ENCODE measurements around the gene MAG. TPM values are rescaled to one million over a fixed set of nuclear protein-coding genes. Genes with fewer than 3 reads are reported as not detected.

The MAG gene
- total RNA-seq = not detected

- DNase-seq (ENCODE audit: low spot score in 2 of 2) = no peak
- Histone ChIP-seq H3K27ac (no peak within 1 kb of the TSS), H3K27me3 (no peaks in the 10 kb centered on the region), H3K4me3 (no peak within 1 kb of the TSS), H3K9me3 (no peaks in the 10 kb centered on the region), H3K4me1 (no peaks in the 10 kb centered on the region), H3K36me3 (no peaks in the 10 kb centered on the region)
- no peak for TF ChIP-seq CTCF (IDR thresholded peaks at IDR 0.05)
- intact Hi-C loops (cut with DNase I) = no loop called here
These were observed at the start of gene MAG for GRCh38 chr19:35291916-35292315. Gene MAG, plus strand, starts transcription at chr19:35292161. Its CDS starts 3,248 bp downstream, at chr19:35295409.

GRCh38 chr19:35246466-35247092, 45.4 kb upstream of the MAG start:
- H3K36me3 ChIP-seq = no peaks in the 10 kb centered on the region
- peaks cover 10% of the 10 kb centered on the region for H3K27me3 ChIP-seq
- peaks cover 0 to 2% of the 10 kb centered on the region in 2 donors for H3K9me3 ChIP-seq
- peaks cover 6 to 8% of the 10 kb centered on the region in 2 donors for H3K4me1 ChIP-seq
- intact Hi-C loops (cut with DNase I) = no loop called here
- TF ChIP-seq CTCF (IDR thresholded peaks at IDR 0.05) = no peak
- DNase-seq (ENCODE audit: low spot score in 2 of 2) = no peak
- no peak overlapping the region for H3K4me3 ChIP-seq
- no peak overlapping the region for H3K27ac ChIP-seq

GRCh38 chr19:35247526-35248309, 44.2 kb upstream of the MAG start:
- Histone ChIP-seq H3K4me3 (peak overlapping the region; percentile 52 to 67), H3K9me3 (no peaks in the 10 kb centered on the region), H3K27ac (peak overlapping the region; percentile 48 to 64), H3K36me3 (no peaks in the 10 kb centered on the region), H3K4me1 (peaks cover 6 to 8% of the 10 kb centered on the region in 2 donors), H3K27me3 (peaks cover 10% of the 10 kb centered on the region)
- no peak for DNase-seq (ENCODE audit: low spot score in 2 of 2)
- intact Hi-C loops (cut with DNase I) = no loop called here
- peak in 2 of 3 experiments; percentile 27 to 40 for TF ChIP-seq CTCF (IDR thresholded peaks at IDR 0.05)

- TF ChIP-seq CTCF (IDR thresholded peaks at IDR 0.05) = no peak
- DNase-seq (ENCODE audit: low spot score in 2 of 2) = no peak
- Histone ChIP-seq H3K9me3 (no peaks in the 10 kb centered on the region), H3K4me1 (peaks cover 6 to 8% of the 10 kb centered on the region in 2 donors), H3K27ac (peak within 1 kb of the TSS; percentile 48 to 64), H3K36me3 (no peaks in the 10 kb centered on the region), H3K27me3 (peaks cover 10% of the 10 kb centered on the region), H3K4me3 (peak within 1 kb of the TSS; percentile 52 to 67)
- intact Hi-C loops (cut with DNase I) = no loop called here
These were observed 43.4 kb upstream of the MAG start, which contains the start of gene LSR for GRCh38 chr19:35248310-35249145. Gene LSR, plus strand, starts transcription at chr19:35249002. Its CDS starts 21 bp downstream, at chr19:35249023.

- Histone ChIP-seq H3K27ac (no peak overlapping the region), H3K4me1 (peaks cover 6 to 8% of the 10 kb centered on the region in 2 donors), H3K4me3 (peak overlapping the region; percentile 52 to 67), H3K27me3 (peaks cover 10% of the 10 kb centered on the region), H3K9me3 (no peaks in the 10 kb centered on the region), H3K36me3 (no peaks in the 10 kb centered on the region)
- TF ChIP-seq CTCF (IDR thresholded peaks at IDR 0.05) = no peak
- DNase-seq (ENCODE audit: low spot score in 2 of 2) = no peak
- intact Hi-C loops (cut with DNase I) = no loop called here
These were observed 42.7 kb upstream of the MAG start for GRCh38 chr19:35249146-35249847.

All from ascending aorta (tissue), 2 donors.